Colon (tissue), 2 donors: ENCODE data around the gene TMEM167B.

ENCODE experiments used
- FAIRE-seq: peaks from 2 replicates; lab custom pipeline; 2012; peaks lifted over from hg19 to GRCh38; lab: Jason Lieb, UNC
- donor health status: control.
- donor health status: control.

TMEM167B gene

GRCh38 chr1:109083501-109083900 is 7.1 kb upstream of the TMEM167B start:
- no peak for FAIRE-seq

GRCh38 chr1:109083923-109084322 is 6.6 kb upstream of the TMEM167B start:
- FAIRE-seq, result no peak

GRCh38 chr1:109084563-109085517 is 5.7 kb upstream of the TMEM167B start:
- no peak for FAIRE-seq

- no peak for FAIRE-seq
Measured at GRCh38 chr1:109089242-109090015, 1.1 kb upstream of the TMEM167B start.

GRCh38 chr1:109091078-109091838 is 694 bp downstream of the TMEM167B start:
- FAIRE-seq, result no peak

GRCh38 chr1:109091839-109092193 is 1.3 kb downstream of the TMEM167B start:
- no peak for FAIRE-seq

GRCh38 chr1:109094377-109094803 is 3.8 kb downstream of the TMEM167B start:
- FAIRE-seq, result no peak

- no peak for FAIRE-seq
Measured at GRCh38 chr1:109094871-109095270, 4.3 kb downstream of the TMEM167B start.

GRCh38 chr1:109095631-109096030 is 5.1 kb downstream of the TMEM167B start:
- FAIRE-seq, result no peak

- FAIRE-seq, result no peak
Measured at GRCh38 chr1:109096120-109096519, 5.6 kb downstream of the TMEM167B start.

GRCh38 chr1:109099938-109100773 is 9.6 kb downstream of the TMEM167B start:
- peak; percentile 5 for FAIRE-seq

GRCh38 chr1:109104364-109105151 is 14.0 kb downstream of the TMEM167B start:
- no peak for FAIRE-seq

GRCh38 chr1:109105881-109106280 is 15.3 kb downstream of the TMEM167B start:
- FAIRE-seq, result no peak

GRCh38 chr1:109107785-109108184 is 17.2 kb downstream of the TMEM167B start:
- FAIRE-seq, result no peak

- FAIRE-seq, result no peak
Measured at GRCh38 chr1:109109906-109110305, 19.3 kb downstream of the TMEM167B start.

GRCh38 chr1:109111386-109112055 is 21.0 kb downstream of the TMEM167B start:
- FAIRE-seq, result no peak

GRCh38 chr1:109112056-109112651 is 21.6 kb downstream of the TMEM167B start:
- no peak for FAIRE-seq

- no peak for FAIRE-seq
Measured at GRCh38 chr1:109112652-109113285, 22.2 kb downstream of the TMEM167B start.
